Measurements from ENCODE around the gene CYP2U1. TPM values are rescaled to one million over a fixed set of nuclear protein-coding genes. Genes with fewer than 3 reads are reported as not detected.

Gene CYP2U1
- total RNA-seq, 1 donor from 2014 or later = 19.6 TPM

DNA sequence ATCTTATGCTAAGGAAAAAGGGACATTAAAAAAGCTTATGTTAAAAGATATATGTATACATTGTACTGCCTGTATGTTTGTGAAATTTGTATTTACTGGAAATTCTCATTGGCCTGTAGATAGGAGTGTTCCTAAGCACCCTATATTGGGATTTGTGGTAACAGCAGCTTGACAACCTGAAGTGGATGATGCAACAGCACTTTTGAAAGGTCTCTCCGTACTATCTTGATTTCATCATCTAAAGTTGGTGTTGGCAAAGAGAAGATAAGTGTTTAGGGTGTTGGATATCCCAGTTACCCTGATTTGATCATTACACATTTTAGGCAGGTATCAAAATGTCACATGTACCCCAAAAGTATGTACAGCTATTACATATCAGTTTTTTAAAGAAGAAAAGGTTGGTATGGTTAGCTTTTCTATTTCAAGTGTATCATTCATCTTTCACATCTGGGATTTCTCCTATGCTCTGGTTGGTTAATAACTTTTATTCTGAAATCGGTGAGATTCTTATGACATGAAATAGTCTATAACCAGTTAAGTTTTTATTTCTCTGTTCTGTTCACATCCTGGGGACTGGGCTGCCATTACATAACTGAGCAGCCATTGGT lies 68.7 kb downstream of the CYP2U1 start:
- Histone ChIP-seq H3K27ac (no peak overlapping the region), H3K4me3 (no peak overlapping the region), H3K4me1 (peaks cover 39% of the 10 kb centered on the region), H3K36me3 (no peaks in the 10 kb centered on the region), H3K9me3 (no peaks in the 10 kb centered on the region), H3K27me3 (no peaks in the 10 kb centered on the region)
- DNase-seq (ENCODE audit: extremely low spot score in 2 of 2) = no peak
- intact Hi-C loops (cut with DNase I) = loop anchor here (10.0 kb wide), 1 partner anchor 65 kb away; the partner anchor contains the start of gene CYP2U1
- TF ChIP-seq POLR2A (IDR thresholded peaks at IDR 0.05) = no peak

DNA sequence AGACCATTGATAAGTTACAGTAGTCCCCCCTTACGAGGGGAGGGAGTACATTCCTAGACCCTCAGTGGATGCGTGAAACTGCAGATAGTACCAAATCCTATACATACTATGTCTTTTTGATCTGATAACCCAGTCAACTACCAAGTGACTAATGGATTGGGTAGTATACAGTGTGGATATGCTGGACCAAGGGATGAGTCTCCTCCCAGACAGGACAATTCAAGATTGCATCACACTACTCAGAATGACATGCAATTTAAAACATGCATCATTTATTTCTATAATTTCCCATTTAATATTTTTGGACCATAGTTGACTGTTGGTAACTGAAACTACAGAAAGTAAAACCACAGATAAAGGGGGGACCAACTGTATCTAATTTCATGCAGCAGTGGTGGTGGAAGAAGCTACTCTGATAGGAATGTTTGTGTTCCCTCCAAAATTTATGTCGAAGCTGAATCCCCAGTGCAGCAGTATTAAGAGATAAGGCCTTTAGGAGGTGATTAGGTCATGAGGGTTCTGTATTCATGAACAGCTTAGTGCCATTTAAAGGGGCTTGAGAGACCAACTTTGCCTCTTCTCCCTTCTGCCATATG lies 70.3 kb downstream of the CYP2U1 start:
- Histone ChIP-seq H3K27ac (no peak overlapping the region), H3K36me3 (no peaks in the 10 kb centered on the region), H3K4me3 (no peak overlapping the region), H3K9me3 (no peaks in the 10 kb centered on the region), H3K4me1 (peaks cover 32% of the 10 kb centered on the region), H3K27me3 (no peaks in the 10 kb centered on the region)
- TF ChIP-seq, protein P1, sequence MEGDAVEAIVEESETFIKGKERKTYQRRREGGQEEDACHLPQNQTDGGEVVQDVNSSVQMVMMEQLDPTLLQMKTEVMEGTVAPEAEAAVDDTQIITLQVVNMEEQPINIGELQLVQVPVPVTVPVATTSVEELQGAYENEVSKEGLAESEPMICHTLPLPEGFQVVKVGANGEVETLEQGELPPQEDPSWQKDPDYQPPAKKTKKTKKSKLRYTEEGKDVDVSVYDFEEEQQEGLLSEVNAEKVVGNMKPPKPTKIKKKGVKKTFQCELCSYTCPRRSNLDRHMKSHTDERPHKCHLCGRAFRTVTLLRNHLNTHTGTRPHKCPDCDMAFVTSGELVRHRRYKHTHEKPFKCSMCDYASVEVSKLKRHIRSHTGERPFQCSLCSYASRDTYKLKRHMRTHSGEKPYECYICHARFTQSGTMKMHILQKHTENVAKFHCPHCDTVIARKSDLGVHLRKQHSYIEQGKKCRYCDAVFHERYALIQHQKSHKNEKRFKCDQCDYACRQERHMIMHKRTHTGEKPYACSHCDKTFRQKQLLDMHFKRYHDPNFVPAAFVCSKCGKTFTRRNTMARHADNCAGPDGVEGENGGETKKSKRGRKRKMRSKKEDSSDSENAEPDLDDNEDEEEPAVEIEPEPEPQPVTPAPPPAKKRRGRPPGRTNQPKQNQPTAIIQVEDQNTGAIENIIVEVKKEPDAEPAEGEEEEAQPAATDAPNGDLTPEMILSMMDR (IDR thresholded peaks at IDR 0.05) = no peak
- TF ChIP-seq POLR2AphosphoS5 (IDR thresholded peaks at IDR 0.05; ENCODE audit: insufficient read depth in 1 of 2, low read depth in 1 of 2) (no peak), POLR2A (IDR thresholded peaks at IDR 0.05) (no peak)
- intact Hi-C loops (cut with DNase I) = no loop called here
- no peak for DNase-seq (ENCODE audit: extremely low spot score in 2 of 2)

Other genes starting within 250 kb of the CYP2U1 start
- gene PAPSS1, start 211.3 kb upstream of the CYP2U1 start, total RNA-seq = 27.5 TPM
- 66.5 TPM for gene SGMS2, start 106.6 kb upstream of the CYP2U1 start, total RNA-seq
- 30.9 TPM for gene HADH, start 58.3 kb downstream of the CYP2U1 start, total RNA-seq
- gene LEF1, start 237.4 kb downstream of the CYP2U1 start, total RNA-seq = 12.5 TPM